DND-41 (cell line): ENCODE measurements around the gene AK8.

Experiments
- ATAC-seq: fragments of 200-7000 bp; cut with Tn5 transposase; 3 replicates; pipeline ENCODE4 v1.9.1; 2021; ENCODE audit warnings: low read depth; ENCODE audit not compliant: insufficient read depth
- DNase-seq: peaks from one replicate; pipeline ENCODE4 v3.0.0-alpha.2; 2020
- H2AFZ ChIP-seq: 2 replicates; pipeline ENCODE4 v1.6.0; 2012; ENCODE audit warnings: low read depth, low read length
- H3K27ac ChIP-seq: 2 replicates; pipeline ENCODE4 v1.5.1; 2012; ENCODE audit warnings: low read length, inconsistent platforms
- H3K27me3 ChIP-seq: fragments of 200-600 bp; sonication (generic); 2 replicates; pipeline ENCODE4 v1.6.0; 2012; ENCODE audit warnings: low read length, mild to moderate bottlenecking, inconsistent platforms; ENCODE audit not compliant: insufficient read depth, poor library complexity
- H3K36me3 ChIP-seq: 2 replicates; pipeline ENCODE4 v1.5.1; 2012; ENCODE audit warnings: low read length, inconsistent platforms; ENCODE audit not compliant: insufficient read depth
- H3K4me1 ChIP-seq: 2 replicates; pipeline ENCODE4 v1.5.1; 2012; ENCODE audit warnings: mild to moderate bottlenecking, low read length; ENCODE audit not compliant: insufficient read depth
- H3K4me2 ChIP-seq: 2 replicates; pipeline ENCODE4 v1.6.0; 2012; ENCODE audit warnings: mild to moderate bottlenecking, moderate library complexity, low read length, inconsistent platforms; ENCODE audit not compliant: insufficient read depth
- H3K4me3 ChIP-seq, 2 experiments: fragments of 200-600 bp in 1 of 2; shearing (Covaris generic) in 1 of 2; 2 replicates each; pipeline ENCODE4 v1.5.1; 2012 to 2016; ENCODE audit warnings: inconsistent platforms in 2 of 2, low read length in 2 of 2, mild to moderate bottlenecking in 2 of 2, low read depth in 1 of 2, moderate library complexity in 1 of 2
- H3K79me2 ChIP-seq: 2 replicates; pipeline ENCODE4 v1.6.0; 2012; ENCODE audit warnings: low read length, inconsistent platforms; ENCODE audit not compliant: insufficient read depth
- H3K9ac ChIP-seq: 2 replicates; pipeline ENCODE4 v1.6.0; 2012; ENCODE audit warnings: low read depth, mild to moderate bottlenecking, inconsistent platforms, low read length, moderate library complexity
- H3K9me3 ChIP-seq: 2 replicates; pipeline ENCODE4 v1.5.1; 2012; ENCODE audit warnings: low read length, moderate library complexity, mild to moderate bottlenecking, inconsistent platforms; ENCODE audit not compliant: insufficient read depth, severe bottlenecking
- H4K20me1 ChIP-seq: 2 replicates; pipeline ENCODE4 v1.6.0; 2012; ENCODE audit warnings: low read length; ENCODE audit not compliant: insufficient read depth
- CTCF ChIP-seq: IDR thresholded peaks from 2 replicates; pipeline ENCODE4 v1.5.1; 2012; ENCODE audit warnings: borderline replicate concordance, low read length, moderate library complexity, mild to moderate bottlenecking; ENCODE audit not compliant: poor library complexity, severe bottlenecking; ENCODE audit errors: extremely low read depth
- EZH2 ChIP-seq: IDR thresholded peaks from 3 replicates; pipeline ENCODE4 v1.6.1; 2012; ENCODE audit warnings: borderline replicate concordance, low read depth, mild to moderate bottlenecking, moderate library complexity, low read length, inconsistent platforms; ENCODE audit not compliant: severe bottlenecking

AK8 gene

GRCh38 chr9:132838291-132838690, 39.8 kb downstream of the AK8 start:
- H3K9me3 ChIP-seq = no peaks in the 10 kb centered on the region
- no peaks in the 10 kb centered on the region for H3K27me3 ChIP-seq
- H4K20me1 ChIP-seq = no peaks in the 10 kb centered on the region; the same call in 1 of the 2 replicates
- no peak overlapping the region for H3K4me3 ChIP-seq
- no peak overlapping the region for H3K27ac ChIP-seq
- H3K4me2 ChIP-seq = no peak overlapping the region
- no peaks in the 10 kb centered on the region for H3K4me1 ChIP-seq
- no peak for DNase-seq
- no peak overlapping the region for H2AFZ ChIP-seq
- no peak overlapping the region for H3K9ac ChIP-seq
- no peak for TF ChIP-seq EZH2
- no peak for TF ChIP-seq CTCF
- no peak for ATAC-seq
- H3K79me2 ChIP-seq = no peaks in the 10 kb centered on the region
- no peaks in the 10 kb centered on the region for H3K36me3 ChIP-seq

GRCh38 chr9:132837501-132838286, 40.4 kb downstream of the AK8 start:
- Histone ChIP-seq H3K27ac (no peak overlapping the region), H3K27me3 (no peaks in the 10 kb centered on the region), H3K4me3 (no peak overlapping the region), H3K36me3 (no peaks in the 10 kb centered on the region), H3K9ac (no peak overlapping the region), H3K79me2 (no peaks in the 10 kb centered on the region), H4K20me1 (no peaks in the 10 kb centered on the region; the same call in 1 of the 2 replicates), H3K9me3 (no peaks in the 10 kb centered on the region), H3K4me2 (no peak overlapping the region), H3K4me1 (no peaks in the 10 kb centered on the region), H2AFZ (no peak overlapping the region)
- no peak for DNase-seq
- no peak for ATAC-seq
- TF ChIP-seq CTCF (no peak), EZH2 (no peak)

GRCh38 chr9:132834343-132834742, 43.7 kb downstream of the AK8 start:
- no peak overlapping the region for H3K9ac ChIP-seq
- H3K27me3 ChIP-seq = no peaks in the 10 kb centered on the region
- H3K36me3 ChIP-seq = no peaks in the 10 kb centered on the region
- no peak overlapping the region for H3K4me2 ChIP-seq
- no peak overlapping the region for H3K27ac ChIP-seq
- H3K4me3 ChIP-seq = no peak overlapping the region
- DNase-seq (no peak), ATAC-seq (no peak)
- no peaks in the 10 kb centered on the region for H3K9me3 ChIP-seq
- H3K79me2 ChIP-seq = no peaks in the 10 kb centered on the region
- no peak overlapping the region for H2AFZ ChIP-seq
- TF ChIP-seq CTCF (no peak), EZH2 (no peak)
- no peaks in the 10 kb centered on the region; the same call in 1 of the 2 replicates for H4K20me1 ChIP-seq
- H3K4me1 ChIP-seq = no peaks in the 10 kb centered on the region
